ENCODE results near the gene PWWP2B.
"Not testable (repeated sequence)": the region's sequence is repeated elsewhere in the genome, so short reads cannot be mapped to it uniquely, and the experiment has no call there.

The PWWP2B gene

DNA sequence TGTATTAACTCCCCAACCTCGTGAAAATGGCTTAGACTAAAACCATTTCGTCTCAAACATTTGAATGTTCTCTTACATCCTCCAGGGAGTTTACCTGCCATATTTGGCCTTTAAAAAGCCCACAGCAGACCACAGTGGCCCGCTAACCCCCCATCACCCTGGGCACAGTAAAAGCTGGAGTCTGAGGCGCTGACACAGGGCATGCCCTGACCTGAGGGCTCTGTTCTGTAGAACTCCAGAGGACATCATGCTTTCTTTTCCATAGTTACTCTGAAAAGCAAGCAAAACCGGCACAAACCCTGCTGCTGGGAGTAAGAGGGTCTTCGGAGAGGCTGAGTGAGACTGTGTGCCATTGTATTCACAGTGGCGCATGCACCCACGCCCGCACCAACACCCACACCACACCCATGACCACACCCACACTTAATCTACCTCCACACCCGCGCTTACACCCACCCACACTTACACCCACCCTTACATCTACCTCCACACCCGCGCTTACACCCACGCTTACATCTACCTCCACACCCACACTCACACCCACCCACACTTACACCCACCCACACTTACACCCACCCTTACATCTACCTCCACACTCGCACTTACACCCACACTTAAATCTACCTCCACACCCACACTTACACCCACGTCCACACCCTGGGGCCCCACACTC, 32.9 kb upstream of the PWWP2B start:
- DNase-seq: no peak

DNA sequence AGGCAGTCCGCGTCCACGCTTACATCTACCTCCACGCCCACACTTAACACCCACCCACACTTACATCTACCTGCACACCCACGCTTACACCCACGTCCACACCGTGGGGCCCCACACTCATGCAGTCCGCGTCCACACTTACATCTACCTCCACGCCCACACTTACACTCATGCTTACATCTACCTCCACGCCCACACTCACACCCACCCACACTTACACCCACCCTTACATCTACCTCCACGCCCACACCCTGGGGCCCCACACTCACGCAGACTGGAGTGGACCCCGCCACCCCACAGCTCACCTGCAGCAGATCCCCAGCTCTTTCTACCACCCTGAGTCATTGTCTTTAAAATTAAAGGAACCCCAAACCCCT, 32.4 kb upstream of the PWWP2B start:
- no peak for DNase-seq

GRCh38 chr10:132365102-132365501, 31.9 kb upstream of the PWWP2B start:
- DNase-seq: no peak

DNA sequence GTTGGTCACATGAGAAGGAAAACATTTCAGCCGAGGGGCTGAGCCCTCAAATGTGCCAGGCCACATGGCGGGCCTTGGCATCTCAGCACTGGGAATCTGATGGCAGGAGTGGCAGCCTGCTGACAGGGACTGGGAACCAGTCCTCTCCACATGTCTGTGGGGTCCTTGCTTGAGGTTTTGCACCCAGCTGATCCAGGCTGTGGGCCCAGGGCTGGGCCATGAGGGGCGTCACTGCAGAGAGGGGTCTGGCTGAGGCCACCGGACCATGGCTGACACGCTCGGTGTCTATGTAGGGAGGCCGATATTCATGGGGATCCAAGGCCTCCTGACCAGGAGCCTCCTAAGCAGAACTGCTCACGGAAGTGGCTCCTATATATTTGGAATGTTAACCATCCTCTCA, 31.0 kb upstream of the PWWP2B start:
- DNase-seq: no peak

DNA sequence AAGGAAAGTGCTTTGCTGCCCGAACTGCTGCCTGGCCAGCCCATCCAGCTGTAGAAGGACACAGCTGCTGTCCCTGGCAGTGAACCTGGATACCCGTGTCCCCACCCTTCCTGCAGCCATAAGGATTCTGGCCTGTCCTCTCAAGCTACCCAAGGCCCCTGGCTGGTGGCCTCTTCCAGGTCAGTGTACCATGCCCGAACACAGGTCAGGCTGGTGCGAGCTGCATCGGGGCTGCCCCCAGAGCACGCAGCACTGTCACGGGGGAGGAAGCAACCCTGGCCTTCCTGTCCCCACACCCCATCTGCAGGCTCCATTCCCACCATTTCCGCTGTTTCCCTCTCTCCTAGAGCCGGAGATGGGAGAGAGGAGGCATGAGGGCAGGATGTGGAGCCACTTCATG, 30.5 kb upstream of the PWWP2B start:
- no peak for DNase-seq

DNA sequence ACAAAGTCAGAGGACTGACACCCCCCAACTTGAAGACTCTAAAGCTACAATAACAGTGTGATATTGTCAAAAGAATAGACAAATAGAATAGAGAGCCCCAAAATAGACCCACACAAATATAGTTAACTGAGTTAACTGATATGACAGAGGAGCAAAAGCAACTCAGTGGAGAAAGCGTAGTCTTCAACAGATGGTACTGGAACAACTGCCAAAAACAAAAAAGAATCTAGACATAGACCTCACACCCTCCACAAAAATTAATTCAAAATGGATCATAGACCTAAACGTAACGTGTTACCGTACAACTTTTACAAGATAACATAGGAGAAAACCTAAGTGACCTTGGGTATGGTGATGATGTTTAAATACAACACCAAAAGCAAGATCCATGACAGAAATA, 28.6 kb upstream of the PWWP2B start:
- no peak for DNase-seq

GRCh38 chr10:132368881-132369635, 27.9 kb upstream of the PWWP2B start:
- DNase-seq: no peak

DNA sequence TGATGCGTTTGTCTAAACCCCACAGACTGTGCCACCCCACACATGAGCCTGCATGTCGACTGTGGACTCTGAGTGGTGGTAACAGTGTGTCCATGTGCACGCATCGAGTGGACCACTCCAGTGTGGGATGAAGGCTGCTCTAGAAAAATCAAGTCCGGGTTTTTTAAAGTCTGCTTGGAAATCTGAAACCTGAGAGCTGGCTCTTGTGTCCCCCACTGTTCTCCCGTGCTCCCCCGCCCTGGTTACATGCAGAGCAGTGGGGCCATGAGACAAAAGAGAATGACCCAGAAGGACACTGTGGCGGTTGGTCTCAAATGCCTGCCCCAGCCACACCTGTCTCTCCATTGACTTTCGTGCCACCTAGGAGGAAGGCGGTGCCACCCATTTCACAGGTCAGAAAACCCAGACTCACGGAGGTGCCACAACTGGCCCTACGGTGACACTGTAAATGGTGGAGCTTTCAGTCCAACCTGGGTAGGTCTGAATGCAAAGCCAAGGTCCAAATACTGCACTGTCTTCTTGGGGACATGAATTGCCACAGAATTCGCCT, 27.3 kb upstream of the PWWP2B start:
- no peak for DNase-seq

- DNase-seq: no peak
Observed at GRCh38 chr10:132370426-132371340, 26.3 kb upstream of the PWWP2B start.

DNA sequence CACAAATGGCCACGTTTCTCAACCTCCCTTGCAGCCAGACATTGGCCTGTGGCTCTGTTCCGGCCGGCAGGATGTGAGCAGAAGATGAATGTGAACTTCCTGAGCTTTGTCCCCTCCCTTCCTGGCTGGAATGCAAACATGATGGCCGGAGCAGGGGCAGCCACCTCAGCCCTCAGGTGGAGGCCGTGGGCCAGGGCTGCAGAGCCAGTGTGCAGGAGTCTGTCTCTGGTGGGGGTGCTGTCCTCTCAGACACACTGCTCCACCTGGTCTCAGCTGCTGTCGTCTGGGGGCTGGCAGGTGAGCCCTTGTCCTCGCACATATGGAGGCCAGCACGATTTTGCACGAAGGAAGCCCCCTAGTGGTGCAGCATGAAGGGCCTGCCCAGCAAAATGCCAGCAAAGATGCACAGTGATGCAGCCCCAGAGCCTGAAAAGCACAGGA, 25.3 kb upstream of the PWWP2B start:
- DNase-seq: no peak

DNA sequence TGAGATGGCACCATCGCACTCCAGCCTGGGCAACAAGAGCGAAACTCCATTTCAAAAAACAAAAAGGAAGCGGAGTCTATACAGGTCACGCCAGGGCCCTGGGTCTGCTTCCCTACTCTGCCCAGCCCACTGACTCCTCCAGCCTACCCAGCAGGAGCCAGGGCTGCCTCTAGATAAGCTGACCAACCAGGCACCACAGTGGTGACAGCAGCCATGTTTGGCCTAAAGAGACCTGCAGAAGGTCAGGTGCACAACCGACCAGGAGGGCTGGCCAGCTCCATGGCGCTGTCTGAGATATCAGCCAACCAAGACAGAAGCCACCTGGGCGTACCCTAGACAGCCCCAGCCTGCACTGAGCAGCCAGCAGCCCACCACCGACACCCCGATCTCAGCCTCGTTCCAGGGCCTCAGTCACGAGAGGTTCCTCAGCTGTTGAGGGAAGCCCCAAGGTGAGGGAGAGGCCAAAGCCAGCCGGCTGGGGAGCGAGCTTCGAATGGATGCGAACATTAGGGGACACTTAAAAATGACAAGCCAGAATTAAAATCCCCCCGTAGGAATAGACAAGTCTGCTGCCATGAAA, 24.4 kb upstream of the PWWP2B start:
- no peak for DNase-seq

GRCh38 chr10:132373241-132373955, 23.6 kb upstream of the PWWP2B start:
- DNase-seq: no peak

- no peak for DNase-seq
Observed at GRCh38 chr10:132374176-132374575, 22.8 kb upstream of the PWWP2B start.

GRCh38 chr10:132374612-132375011, 22.4 kb upstream of the PWWP2B start:
- no peak for DNase-seq

GRCh38 chr10:132375116-132375794, 21.7 kb upstream of the PWWP2B start:
- DNase-seq: no peak

DNA sequence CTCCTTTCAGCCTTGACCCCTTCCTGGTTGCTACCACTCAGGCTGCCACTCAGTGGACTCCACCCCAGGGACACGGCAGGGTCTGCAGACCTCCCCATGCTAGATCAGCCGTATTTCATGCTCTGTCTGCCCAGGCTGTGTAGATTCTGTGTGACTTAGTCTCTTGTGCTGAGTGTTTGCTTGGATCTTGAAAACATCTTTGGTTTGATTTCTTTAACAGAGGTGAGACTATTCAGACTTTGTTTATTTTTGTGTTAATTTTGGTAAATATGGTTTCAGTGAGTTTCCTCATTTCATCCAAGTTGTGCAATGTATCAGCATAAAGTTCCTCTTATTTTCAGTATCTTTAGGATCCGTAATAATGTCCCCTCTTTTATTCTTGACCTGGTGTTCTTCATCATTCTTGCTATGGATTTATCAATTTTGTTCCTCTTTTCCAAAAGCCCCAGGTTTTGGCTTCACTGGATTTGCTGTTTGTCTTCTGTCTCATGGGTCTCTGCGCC, 21.2 kb upstream of the PWWP2B start:
- no peak for DNase-seq

DNA sequence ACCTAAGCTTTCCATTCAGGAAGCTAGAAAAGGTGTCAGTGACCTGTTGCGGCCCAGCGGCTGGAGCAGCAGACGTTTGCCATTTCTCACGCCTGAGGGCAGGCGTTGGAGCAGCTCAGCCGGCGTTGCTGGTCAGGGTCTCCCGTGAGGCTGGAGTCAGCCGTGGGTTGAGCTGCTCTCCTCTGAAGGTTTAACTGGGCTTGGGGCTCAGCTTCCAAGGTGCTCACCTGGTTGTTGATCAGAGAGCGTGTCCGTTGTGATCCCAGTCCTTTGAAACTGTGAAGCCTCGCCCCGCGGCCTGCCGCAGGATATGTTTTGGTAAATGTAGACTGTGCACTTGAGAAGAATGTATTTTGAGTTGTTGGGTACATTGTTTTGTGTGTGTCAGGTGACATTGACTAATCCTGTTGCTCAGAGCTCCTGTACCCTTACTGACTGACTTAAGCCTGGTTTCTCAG, 20.6 kb upstream of the PWWP2B start:
- no peak for DNase-seq

DNA sequence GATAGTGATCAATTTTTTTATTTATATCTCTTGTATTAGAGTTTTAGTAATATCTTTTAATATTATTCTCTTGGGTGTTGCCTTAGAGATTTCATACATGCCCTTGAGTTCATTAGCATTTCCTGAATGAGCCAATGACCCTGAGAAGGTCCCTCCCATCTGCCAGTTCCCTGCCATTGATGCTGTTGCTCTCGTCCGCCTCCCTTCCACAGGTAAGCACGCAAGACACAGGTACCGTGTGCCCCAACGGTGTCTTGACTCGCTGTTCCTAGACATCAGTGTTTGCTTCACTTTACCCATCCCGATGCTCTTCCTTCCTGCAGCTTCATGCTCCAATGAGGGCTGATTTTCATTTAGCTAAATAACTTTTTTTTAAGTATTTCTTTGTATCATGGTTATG, 19.7 kb upstream of the PWWP2B start:
- DNase-seq: no peak

DNA sequence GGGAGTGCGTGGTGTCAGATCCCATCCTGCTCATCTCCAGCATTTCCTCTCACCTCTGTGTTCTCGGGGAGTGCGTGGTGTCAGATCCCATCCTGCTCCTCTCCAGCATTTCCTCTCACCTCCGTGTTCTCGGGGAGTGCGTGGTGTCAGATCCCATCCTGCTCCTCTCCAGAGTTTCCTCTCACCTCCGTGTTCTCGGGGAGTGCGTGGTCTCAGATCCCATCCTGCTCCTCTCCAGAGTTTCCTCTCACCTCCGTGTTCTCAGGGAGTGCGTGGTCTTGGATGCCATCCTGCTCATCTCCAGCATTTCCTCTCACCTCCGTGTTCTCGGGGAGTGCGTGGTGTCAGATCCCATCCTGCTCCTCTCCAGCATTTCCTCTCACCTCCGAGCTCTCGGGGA, 18.0 kb upstream of the PWWP2B start:
- not testable (repeated sequence) for DNase-seq

DNA sequence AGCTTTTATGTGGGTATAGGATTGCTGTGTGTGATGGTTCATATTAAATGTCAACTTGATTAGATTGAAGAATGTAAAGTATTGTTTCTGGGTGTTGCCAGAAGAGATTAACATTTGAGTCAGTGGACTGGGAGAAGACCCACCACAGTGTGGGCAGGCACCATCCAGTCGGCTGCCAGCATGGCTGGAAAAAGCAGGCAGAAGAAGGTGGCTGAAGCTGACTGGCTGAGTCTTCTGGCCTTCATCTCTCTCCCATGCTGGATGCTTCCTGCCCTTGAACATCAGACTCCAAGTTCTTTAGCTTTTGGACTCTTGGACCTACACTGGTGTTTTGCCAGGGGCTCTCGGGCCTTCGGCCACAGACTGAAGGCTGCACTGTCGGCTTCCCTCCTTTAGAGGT, 16.0 kb upstream of the PWWP2B start:
- DNase-seq: not testable (repeated sequence)

- DNase-seq: no peak
Observed at GRCh38 chr10:132381741-132382140, 15.3 kb upstream of the PWWP2B start.
